SK-N-SH treated with all-trans-retinoic acid at 6 μM for 48 hours (cell line): Measurements from ENCODE around the gene PGF.
"Not testable (repeated sequence)": the region's sequence is repeated elsewhere in the genome, so short reads cannot be mapped to it uniquely, and the experiment has no call there.

Source experiments
- ATAC-seq: fragments of 200-7000 bp; cut with Tn5 transposase; 3 replicates; pipeline ENCODE4 v1.9.1; 2020; ENCODE audit warnings: mild to moderate bottlenecking, moderate library complexity
- ARNTL ChIP-seq: fragments of 450-650 bp; formaldehyde crosslinking; IDR thresholded peaks from 2 replicates; pipeline ENCODE4 v1.5.0; 2020; ENCODE audit warnings: low read depth, mild to moderate bottlenecking, moderate library complexity, borderline replicate concordance
- BACH2 ChIP-seq: fragments of 250-450 bp; sonication (Bioruptor Pico); IDR thresholded peaks from 2 replicates; pipeline ENCODE4 v1.9.0; 2021; ENCODE audit warnings: mild to moderate bottlenecking, borderline replicate concordance
- ESRRG ChIP-seq: fragments of 250-450 bp; sonication (Bioruptor Pico); IDR thresholded peaks from 2 replicates; pipeline ENCODE4 v1.6.1; 2021; ENCODE audit warnings: mild to moderate bottlenecking
- GLIS3 ChIP-seq: fragments of 250-450 bp; sonication (Bioruptor Pico); IDR thresholded peaks from 2 replicates; pipeline ENCODE4 v1.5.0; 2020; ENCODE audit warnings: mild to moderate bottlenecking, moderate library complexity
- OSR1 ChIP-seq: fragments of 250-450 bp; sonication (Bioruptor Pico); IDR thresholded peaks from 2 replicates; pipeline ENCODE4 v1.8.0; 2022; ENCODE audit warnings: moderate library complexity, mild to moderate bottlenecking, inconsistent platforms
- PPARA ChIP-seq: fragments of 250-450 bp; sonication (Bioruptor Pico); IDR thresholded peaks from 2 replicates; pipeline ENCODE4 v1.5.0; 2020; ENCODE audit warnings: mild to moderate bottlenecking, borderline replicate concordance
- RARB ChIP-seq: fragments of 250-450 bp; sonication (Bioruptor Pico); IDR thresholded peaks from 2 replicates; pipeline ENCODE4 v1.8.0; 2021; ENCODE audit warnings: mild to moderate bottlenecking, moderate library complexity
- SNAI2 ChIP-seq: fragments of 250-450 bp; sonication (Bioruptor Pico); IDR thresholded peaks from 2 replicates; pipeline ENCODE4 v1.5.0; 2020; ENCODE audit warnings: mild to moderate bottlenecking, moderate library complexity
- TCF4 ChIP-seq: fragments of 250-450 bp; sonication (Bioruptor Pico); IDR thresholded peaks from 2 replicates; pipeline ENCODE4 v1.8.0; 2021; ENCODE audit warnings: mild to moderate bottlenecking, moderate library complexity, borderline replicate concordance
- TOX ChIP-seq: fragments of 250-450 bp; sonication (Bioruptor Pico); IDR thresholded peaks from 2 replicates; pipeline ENCODE4 v1.8.0; 2021; ENCODE audit warnings: mild to moderate bottlenecking, moderate library complexity, borderline replicate concordance
- ZC3H10 ChIP-seq: fragments of 250-450 bp; sonication (Bioruptor Pico); IDR thresholded peaks from 2 replicates; pipeline ENCODE4 v1.5.1; 2021; ENCODE audit warnings: mild to moderate bottlenecking, moderate library complexity
- ZFP3 ChIP-seq: fragments of 250-450 bp; sonication (Bioruptor Pico); IDR thresholded peaks from 2 replicates; pipeline ENCODE4 v1.5.0; 2020; ENCODE audit warnings: mild to moderate bottlenecking, moderate library complexity
- ZFP30 ChIP-seq: fragments of 450-650 bp; formaldehyde crosslinking; IDR thresholded peaks from 2 replicates; pipeline ENCODE4 v1.5.0; 2022; ENCODE audit warnings: mild to moderate bottlenecking, moderate library complexity
- ZNF565 ChIP-seq: fragments of 450-650 bp; formaldehyde crosslinking; conservative IDR thresholded peaks from 2 replicates; pipeline ENCODE4 v1.5.0; 2020; ENCODE audit warnings: low read depth, mild to moderate bottlenecking, moderate library complexity
- ZNF70 ChIP-seq: fragments of 450-650 bp; formaldehyde crosslinking; IDR thresholded peaks from 2 replicates; pipeline ENCODE4 v1.5.0; 2020; ENCODE audit warnings: mild to moderate bottlenecking, moderate library complexity
- ZNF8 ChIP-seq: fragments of 450-650 bp; formaldehyde crosslinking; IDR thresholded peaks from 2 replicates; pipeline ENCODE4 v1.5.0; 2020; ENCODE audit warnings: mild to moderate bottlenecking, moderate library complexity
- TF ChIP-seq, protein P1 (sequence below): fragments of 250-450 bp; sonication (Bioruptor Pico); IDR thresholded peaks from 2 replicates; pipeline ENCODE4 v1.5.0; 2020; ENCODE audit warnings: mild to moderate bottlenecking, moderate library complexity
- TF ChIP-seq, protein P2 (sequence below): fragments of 250-450 bp; sonication (Bioruptor Pico); IDR thresholded peaks from 2 replicates; pipeline ENCODE4 v1.5.1; 2021; ENCODE audit warnings: mild to moderate bottlenecking, moderate library complexity
- TF ChIP-seq, protein P3 (sequence below): fragments of 250-450 bp; sonication (Bioruptor Pico); IDR thresholded peaks from 2 replicates; pipeline ENCODE4 v1.8.0; 2021; ENCODE audit warnings: low read depth, mild to moderate bottlenecking, moderate library complexity, borderline replicate concordance
- TF ChIP-seq, protein P4 (sequence below): fragments of 250-450 bp; sonication (Bioruptor Pico); IDR thresholded peaks from 2 replicates; pipeline ENCODE4 v1.5.1; 2020; ENCODE audit warnings: low read depth, mild to moderate bottlenecking, moderate library complexity
- TF ChIP-seq, protein P5 (sequence below): fragments of 250-450 bp; sonication (Bioruptor Pico); IDR thresholded peaks from 2 replicates; pipeline ENCODE4 v1.8.0; 2020; ENCODE audit warnings: mild to moderate bottlenecking, moderate library complexity, borderline replicate concordance

PGF gene

DNA sequence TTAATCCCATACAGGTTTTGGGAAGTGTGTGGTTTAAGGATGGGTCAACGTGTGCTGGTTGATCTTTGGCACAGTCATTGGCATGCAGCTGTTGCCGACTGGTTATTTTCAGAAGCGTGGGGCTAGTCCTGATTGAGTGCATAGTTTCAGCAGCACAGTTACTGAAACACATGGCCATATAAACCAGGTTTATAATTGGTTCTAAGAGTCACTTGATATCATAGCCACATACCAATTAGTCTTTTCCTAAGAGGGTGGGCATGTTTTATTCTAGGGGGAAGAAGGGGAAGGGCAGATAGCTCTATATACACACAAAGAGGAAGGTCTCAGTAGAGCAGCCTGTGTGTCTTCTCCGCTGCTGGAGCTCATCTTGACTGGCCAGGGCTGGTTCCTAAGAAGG is 21.4 kb downstream of the PGF start:
- TF ChIP-seq ZNF565 (CRISPR knock-in tag): no peak
- no peak for TF ChIP-seq ARNTL
- TF ChIP-seq OSR1: no peak
- TF ChIP-seq RARB (CRISPR knock-in tag): no peak
- no peak for TF ChIP-seq ZFP30 (CRISPR knock-in tag)
- no peak for TF ChIP-seq PPARA
- TF ChIP-seq, protein P1, sequence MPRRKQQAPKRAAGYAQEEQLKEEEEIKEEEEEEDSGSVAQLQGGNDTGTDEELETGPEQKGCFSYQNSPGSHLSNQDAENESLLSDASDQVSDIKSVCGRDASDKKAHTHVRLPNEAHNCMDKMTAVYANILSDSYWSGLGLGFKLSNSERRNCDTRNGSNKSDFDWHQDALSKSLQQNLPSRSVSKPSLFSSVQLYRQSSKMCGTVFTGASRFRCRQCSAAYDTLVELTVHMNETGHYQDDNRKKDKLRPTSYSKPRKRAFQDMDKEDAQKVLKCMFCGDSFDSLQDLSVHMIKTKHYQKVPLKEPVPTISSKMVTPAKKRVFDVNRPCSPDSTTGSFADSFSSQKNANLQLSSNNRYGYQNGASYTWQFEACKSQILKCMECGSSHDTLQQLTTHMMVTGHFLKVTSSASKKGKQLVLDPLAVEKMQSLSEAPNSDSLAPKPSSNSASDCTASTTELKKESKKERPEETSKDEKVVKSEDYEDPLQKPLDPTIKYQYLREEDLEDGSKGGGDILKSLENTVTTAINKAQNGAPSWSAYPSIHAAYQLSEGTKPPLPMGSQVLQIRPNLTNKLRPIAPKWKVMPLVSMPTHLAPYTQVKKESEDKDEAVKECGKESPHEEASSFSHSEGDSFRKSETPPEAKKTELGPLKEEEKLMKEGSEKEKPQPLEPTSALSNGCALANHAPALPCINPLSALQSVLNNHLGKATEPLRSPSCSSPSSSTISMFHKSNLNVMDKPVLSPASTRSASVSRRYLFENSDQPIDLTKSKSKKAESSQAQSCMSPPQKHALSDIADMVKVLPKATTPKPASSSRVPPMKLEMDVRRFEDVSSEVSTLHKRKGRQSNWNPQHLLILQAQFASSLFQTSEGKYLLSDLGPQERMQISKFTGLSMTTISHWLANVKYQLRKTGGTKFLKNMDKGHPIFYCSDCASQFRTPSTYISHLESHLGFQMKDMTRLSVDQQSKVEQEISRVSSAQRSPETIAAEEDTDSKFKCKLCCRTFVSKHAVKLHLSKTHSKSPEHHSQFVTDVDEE (CRISPR knock-in tag): no peak
- no peak for TF ChIP-seq BACH2 (CRISPR knock-in tag)
- TF ChIP-seq TCF4 (CRISPR knock-in tag): no peak
- no peak for TF ChIP-seq ZC3H10 (CRISPR knock-in tag)
- TF ChIP-seq, protein P2, sequence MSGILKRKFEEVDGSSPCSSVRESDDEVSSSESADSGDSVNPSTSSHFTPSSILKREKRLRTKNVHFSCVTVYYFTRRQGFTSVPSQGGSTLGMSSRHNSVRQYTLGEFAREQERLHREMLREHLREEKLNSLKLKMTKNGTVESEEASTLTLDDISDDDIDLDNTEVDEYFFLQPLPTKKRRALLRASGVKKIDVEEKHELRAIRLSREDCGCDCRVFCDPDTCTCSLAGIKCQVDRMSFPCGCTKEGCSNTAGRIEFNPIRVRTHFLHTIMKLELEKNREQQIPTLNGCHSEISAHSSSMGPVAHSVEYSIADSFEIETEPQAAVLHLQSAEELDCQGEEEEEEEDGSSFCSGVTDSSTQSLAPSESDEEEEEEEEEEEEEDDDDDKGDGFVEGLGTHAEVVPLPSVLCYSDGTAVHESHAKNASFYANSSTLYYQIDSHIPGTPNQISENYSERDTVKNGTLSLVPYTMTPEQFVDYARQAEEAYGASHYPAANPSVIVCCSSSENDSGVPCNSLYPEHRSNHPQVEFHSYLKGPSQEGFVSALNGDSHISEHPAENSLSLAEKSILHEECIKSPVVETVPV: no peak
- no peak for TF ChIP-seq TOX
- TF ChIP-seq, protein P3, sequence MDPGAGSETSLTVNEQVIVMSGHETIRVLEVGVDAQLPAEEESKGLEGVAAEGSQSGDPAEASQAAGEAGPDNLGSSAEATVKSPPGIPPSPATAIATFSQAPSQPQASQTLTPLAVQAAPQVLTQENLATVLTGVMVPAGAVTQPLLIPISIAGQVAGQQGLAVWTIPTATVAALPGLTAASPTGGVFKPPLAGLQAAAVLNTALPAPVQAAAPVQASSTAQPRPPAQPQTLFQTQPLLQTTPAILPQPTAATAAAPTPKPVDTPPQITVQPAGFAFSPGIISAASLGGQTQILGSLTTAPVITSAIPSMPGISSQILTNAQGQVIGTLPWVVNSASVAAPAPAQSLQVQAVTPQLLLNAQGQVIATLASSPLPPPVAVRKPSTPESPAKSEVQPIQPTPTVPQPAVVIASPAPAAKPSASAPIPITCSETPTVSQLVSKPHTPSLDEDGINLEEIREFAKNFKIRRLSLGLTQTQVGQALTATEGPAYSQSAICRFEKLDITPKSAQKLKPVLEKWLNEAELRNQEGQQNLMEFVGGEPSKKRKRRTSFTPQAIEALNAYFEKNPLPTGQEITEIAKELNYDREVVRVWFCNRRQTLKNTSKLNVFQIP (CRISPR knock-in tag): no peak
- no peak for TF ChIP-seq ZNF8 (CRISPR knock-in tag)
- TF ChIP-seq GLIS3 (CRISPR knock-in tag): no peak
- TF ChIP-seq, protein P4, sequence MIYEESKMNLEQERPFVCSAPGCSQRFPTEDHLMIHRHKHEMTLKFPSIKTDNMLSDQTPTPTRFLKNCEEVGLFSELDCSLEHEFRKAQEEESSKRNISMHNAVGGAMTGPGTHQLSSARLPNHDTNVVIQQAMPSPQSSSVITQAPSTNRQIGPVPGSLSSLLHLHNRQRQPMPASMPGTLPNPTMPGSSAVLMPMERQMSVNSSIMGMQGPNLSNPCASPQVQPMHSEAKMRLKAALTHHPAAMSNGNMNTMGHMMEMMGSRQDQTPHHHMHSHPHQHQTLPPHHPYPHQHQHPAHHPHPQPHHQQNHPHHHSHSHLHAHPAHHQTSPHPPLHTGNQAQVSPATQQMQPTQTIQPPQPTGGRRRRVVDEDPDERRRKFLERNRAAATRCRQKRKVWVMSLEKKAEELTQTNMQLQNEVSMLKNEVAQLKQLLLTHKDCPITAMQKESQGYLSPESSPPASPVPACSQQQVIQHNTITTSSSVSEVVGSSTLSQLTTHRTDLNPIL (CRISPR knock-in tag): no peak
- TF ChIP-seq SNAI2: no peak
- ATAC-seq: no peak

DNA sequence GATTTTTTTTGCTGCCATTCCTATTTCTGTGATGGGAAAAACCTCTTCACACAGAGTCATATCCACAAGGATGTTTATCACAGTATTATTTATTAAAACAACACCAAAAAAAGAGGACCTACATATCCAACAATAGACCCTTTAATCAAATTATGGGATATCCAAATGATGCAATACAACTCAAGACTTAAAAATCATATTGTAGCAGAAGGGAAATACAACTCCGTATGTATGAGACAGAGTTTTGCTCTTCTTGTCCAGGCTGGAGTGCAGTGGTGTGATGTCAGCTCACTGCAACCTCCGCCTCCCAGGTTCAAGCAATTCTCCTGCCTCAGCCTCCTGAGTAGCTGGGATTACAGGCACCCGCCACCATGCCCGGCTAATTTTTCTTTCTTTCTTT is 22.5 kb downstream of the PGF start:
- not testable (repeated sequence) for ATAC-seq

DNA sequence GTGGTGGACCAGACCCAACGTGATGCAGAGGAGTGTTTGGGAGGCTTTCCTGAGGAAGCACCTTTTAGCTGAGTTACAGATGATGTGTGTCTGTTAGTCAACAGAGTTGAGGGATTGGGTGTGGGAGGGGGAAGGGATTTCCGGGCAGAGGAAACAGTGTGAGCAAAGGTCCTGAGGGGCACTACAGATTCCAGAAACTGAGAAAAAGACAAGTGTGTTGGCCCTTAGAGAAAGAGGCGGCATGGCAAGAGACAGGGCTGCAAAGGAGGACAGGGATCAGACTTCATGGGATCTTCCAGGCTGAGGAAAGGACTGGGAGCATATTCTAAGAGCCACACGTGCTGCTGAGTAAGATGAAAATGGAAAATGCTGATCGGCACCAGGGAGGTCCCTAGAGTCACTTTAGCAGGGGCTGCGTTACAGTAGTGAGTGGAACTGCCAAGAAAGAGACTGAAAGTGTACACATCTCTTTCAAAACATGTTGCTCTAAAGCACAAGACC is 22.9 kb downstream of the PGF start:
- TF ChIP-seq GLIS3 (CRISPR knock-in tag): no peak
- TF ChIP-seq ESRRG (CRISPR knock-in tag): no peak
- no peak for ATAC-seq

DNA sequence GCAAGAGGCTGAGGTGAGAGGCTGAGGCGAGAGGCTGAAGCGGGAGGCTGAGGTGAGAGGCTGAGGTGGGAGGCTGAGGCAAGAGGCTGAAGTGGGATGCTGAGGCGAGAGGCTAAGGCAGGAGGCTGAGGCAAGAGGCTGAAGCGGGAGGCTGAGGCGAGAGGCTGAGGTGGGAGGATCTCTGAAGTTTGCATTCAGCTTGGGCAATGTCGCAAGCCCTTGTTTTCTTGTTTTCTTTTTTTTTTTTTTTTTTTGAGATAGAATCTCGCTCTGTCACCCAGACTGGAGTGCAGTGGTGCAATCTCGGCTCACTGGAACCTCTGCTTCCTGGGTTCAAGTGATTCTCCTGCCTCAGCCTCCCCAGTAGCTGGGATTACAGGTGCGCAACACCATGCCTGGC is 23.7 kb downstream of the PGF start:
- ATAC-seq: not testable (repeated sequence)

DNA sequence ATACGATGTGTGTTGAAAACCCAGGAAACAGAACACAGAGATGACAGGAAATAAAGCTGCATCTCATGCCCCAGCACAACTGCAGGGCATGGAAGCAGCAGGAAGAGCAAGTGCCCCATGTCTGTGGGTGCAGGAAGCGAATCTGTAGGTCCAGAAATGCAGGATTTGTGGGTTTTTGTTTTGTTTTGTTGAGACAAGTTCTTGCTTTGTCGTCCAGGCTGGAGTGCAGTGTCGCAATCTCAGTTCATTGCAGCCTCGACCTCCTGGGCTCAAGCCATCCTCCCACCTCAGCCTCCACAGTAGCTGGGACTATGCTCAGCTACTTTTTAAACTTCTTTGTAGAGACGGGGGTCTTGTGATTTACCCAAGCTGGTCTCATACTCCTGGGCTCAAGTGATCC is 26.2 kb downstream of the PGF start:
- no peak for ATAC-seq
- TF ChIP-seq ZFP30 (CRISPR knock-in tag): no peak
- no peak for TF ChIP-seq ZNF8 (CRISPR knock-in tag)
- TF ChIP-seq GLIS3 (CRISPR knock-in tag): no peak
- no peak for TF ChIP-seq ESRRG (CRISPR knock-in tag)
- TF ChIP-seq, protein P1 (CRISPR knock-in tag): no peak
- TF ChIP-seq SNAI2: no peak
- TF ChIP-seq, protein P2: no peak
- no peak for TF ChIP-seq RARB (CRISPR knock-in tag)
- no peak for TF ChIP-seq ZNF70 (CRISPR knock-in tag)
- TF ChIP-seq, protein P5, sequence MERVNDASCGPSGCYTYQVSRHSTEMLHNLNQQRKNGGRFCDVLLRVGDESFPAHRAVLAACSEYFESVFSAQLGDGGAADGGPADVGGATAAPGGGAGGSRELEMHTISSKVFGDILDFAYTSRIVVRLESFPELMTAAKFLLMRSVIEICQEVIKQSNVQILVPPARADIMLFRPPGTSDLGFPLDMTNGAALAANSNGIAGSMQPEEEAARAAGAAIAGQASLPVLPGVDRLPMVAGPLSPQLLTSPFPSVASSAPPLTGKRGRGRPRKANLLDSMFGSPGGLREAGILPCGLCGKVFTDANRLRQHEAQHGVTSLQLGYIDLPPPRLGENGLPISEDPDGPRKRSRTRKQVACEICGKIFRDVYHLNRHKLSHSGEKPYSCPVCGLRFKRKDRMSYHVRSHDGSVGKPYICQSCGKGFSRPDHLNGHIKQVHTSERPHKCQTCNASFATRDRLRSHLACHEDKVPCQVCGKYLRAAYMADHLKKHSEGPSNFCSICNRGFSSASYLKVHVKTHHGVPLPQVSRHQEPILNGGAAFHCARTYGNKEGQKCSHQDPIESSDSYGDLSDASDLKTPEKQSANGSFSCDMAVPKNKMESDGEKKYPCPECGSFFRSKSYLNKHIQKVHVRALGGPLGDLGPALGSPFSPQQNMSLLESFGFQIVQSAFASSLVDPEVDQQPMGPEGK (CRISPR knock-in tag): no peak
- TF ChIP-seq ZC3H10 (CRISPR knock-in tag): no peak
- no peak for TF ChIP-seq ZFP3
- no peak for TF ChIP-seq ZNF565 (CRISPR knock-in tag)
- TF ChIP-seq ARNTL: no peak
